Endothelial cell of umbilical vein (primary cell): ENCODE measurements around the gene L3MBTL4. TPM values are rescaled to one million over a fixed set of nuclear protein-coding genes. Genes with fewer than 3 reads are reported as not detected.

Experiments
- BruUV-seq: library from RNA; stranded (reverse); fragments of 400-500 nt; replicated peaks from 2 replicates; lab custom pipeline; 2021; lab: Mats Ljungman, UMichigan
- CTCF ChIA-PET: fragments of 300-600, 350-600 bp; sonication (Branson Sonifier 250); formaldehyde crosslinking; loops from one replicate; lab custom pipeline; 2021; ENCODE audit warnings: antibody characterized with exemption, inconsistent platforms; lab: Charles Lee
- POLR2A ChIA-PET: fragments of 300-600, 350-600 bp; sonication (Branson Sonifier 250); formaldehyde crosslinking; loops from one replicate; lab custom pipeline; 2021; ENCODE audit warnings: antibody characterized with exemption, inconsistent platforms; lab: Charles Lee
- DNase-seq: peaks from one replicate; pipeline ENCODE4 v3.0.0-alpha.2; 2011; ENCODE audit warnings: low read depth, low spot score
- FAIRE-seq: peaks from 2 replicates; lab custom pipeline; 2011; peaks lifted over from hg19 to GRCh38; lab: Jason Lieb, UNC
- H2AFZ ChIP-seq: 2 replicates; pipeline ENCODE4 v1.6.0; 2012; ENCODE audit warnings: low read depth, low read length, control low read depth, inconsistent platforms
- H3K27ac ChIP-seq: 2 replicates; pipeline ENCODE4 v1.5.1; 2011; ENCODE audit warnings: low read depth, mild to moderate bottlenecking, control low read depth, low read length, moderate library complexity; ENCODE audit not compliant: insufficient read depth
- H3K27me3 ChIP-seq, 2 experiments: 2 replicates each; pipeline versions ENCODE4 v1.6.0 to v1.6.1; 2011; ENCODE audit warnings: low read length in 2 of 2, mixed read lengths in 1 of 2; ENCODE audit not compliant: control insufficient read depth in 2 of 2, insufficient read depth in 2 of 2
- H3K36me3 ChIP-seq, 2 experiments: 2 replicates in 1 of 2; 3 replicates in 1 of 2; pipeline ENCODE4 v1.5.1; 2011; ENCODE audit warnings: low read length in 2 of 2, mild to moderate bottlenecking in 1 of 2, moderate library complexity in 1 of 2; ENCODE audit not compliant: control insufficient read depth in 2 of 2, insufficient read depth in 2 of 2; ENCODE audit errors: extremely low read depth in 1 of 2
- H3K4me1 ChIP-seq: 3 replicates; pipeline ENCODE4 v1.5.1; 2011; ENCODE audit warnings: mild to moderate bottlenecking, low read length; ENCODE audit not compliant: control insufficient read depth, insufficient read depth; ENCODE audit errors: extremely low read depth
- H3K4me2 ChIP-seq: 2 replicates; pipeline ENCODE4 v1.6.1; 2011; ENCODE audit warnings: low read length, control low read depth, mixed read lengths; ENCODE audit not compliant: insufficient read depth
- H3K4me3 ChIP-seq, 3 experiments: fragments of 200-600 bp in 1 of 3; sonication (generic), shearing (Covaris generic) in 1 of 3; replicated peaks in 1 of 3; 2 replicates each; pipeline ENCODE4 v1.5.1; 2011 to 2016; ENCODE audit warnings: control low read depth in 3 of 3, low read length in 3 of 3, mild to moderate bottlenecking in 2 of 3, inconsistent platforms in 1 of 3, low read depth in 1 of 3, moderate library complexity in 1 of 3; ENCODE audit not compliant: insufficient read depth in 1 of 3
- H3K79me2 ChIP-seq: 2 replicates; pipeline ENCODE4 v1.6.0; 2012; ENCODE audit warnings: low read length, inconsistent platforms; ENCODE audit not compliant: control insufficient read depth, insufficient read depth
- H3K9ac ChIP-seq: replicated peaks from 2 replicates; pipeline ENCODE3; 2011; ENCODE audit warnings: low read length, control low read depth; ENCODE audit not compliant: insufficient read depth; ENCODE audit errors: extremely low read depth
- H3K9me1 ChIP-seq: replicated peaks from 3 replicates; pipeline ENCODE4 v1.6.0; 2011; ENCODE audit warnings: mild to moderate bottlenecking, low read length; ENCODE audit not compliant: control insufficient read depth, insufficient read depth; ENCODE audit errors: extremely low read depth
- H3K9me3 ChIP-seq: replicated peaks from 2 replicates; pipeline ENCODE4 v1.5.1; 2012; ENCODE audit warnings: low read length, inconsistent platforms; ENCODE audit not compliant: control insufficient read depth, insufficient read depth
- H4K20me1 ChIP-seq: replicated peaks from 2 replicates; pipeline ENCODE3; 2011; ENCODE audit warnings: mild to moderate bottlenecking, low read length; ENCODE audit not compliant: control insufficient read depth, insufficient read depth; ENCODE audit errors: extremely low read depth
- CTCF ChIP-seq, 2 donors: IDR thresholded peaks; 1 replicate in 1 of 2; 2 replicates in 1 of 2; pipeline ENCODE4 v1.5.1; 2011; ENCODE audit warnings: low read length in 2 of 2, mild to moderate bottlenecking in 2 of 2, moderate library complexity in 2 of 2, control low read depth in 1 of 2, inconsistent platforms in 1 of 2, low read depth in 1 of 2; ENCODE audit not compliant: insufficient read depth in 1 of 2; ENCODE audit errors: extremely low read depth in 1 of 2
- EZH2 ChIP-seq: IDR thresholded peaks from 2 replicates; pipeline ENCODE4 v1.6.1; 2012; ENCODE audit warnings: borderline replicate concordance, low read depth, mild to moderate bottlenecking, moderate library complexity, low read length, inconsistent platforms; ENCODE audit not compliant: severe bottlenecking
- FOS ChIP-seq: IDR thresholded peaks from 2 replicates; pipeline ENCODE4 v1.6.1; 2011; ENCODE audit warnings: mild to moderate bottlenecking, low read length, moderate library complexity, borderline replicate concordance; ENCODE audit not compliant: insufficient read depth
- GATA2 ChIP-seq: IDR thresholded peaks from 2 replicates; pipeline ENCODE4 v1.7.0; 2011; ENCODE audit warnings: low read depth, mild to moderate bottlenecking, moderate library complexity, mixed read lengths, low read length; ENCODE audit not compliant: insufficient read length, insufficient read depth
- JUN ChIP-seq: IDR thresholded peaks from 2 replicates; pipeline ENCODE4 v1.6.1; 2011; ENCODE audit warnings: borderline replicate concordance, low read depth; ENCODE audit not compliant: insufficient read length, insufficient read depth
- MAX ChIP-seq: IDR thresholded peaks from 2 replicates; pipeline ENCODE4 v1.6.1; 2011; ENCODE audit not compliant: insufficient read depth, insufficient read length
- MYC ChIP-seq: IDR thresholded peaks from one replicate; pipeline ENCODE4 v1.6.1; 2011; ENCODE audit warnings: mild to moderate bottlenecking, low read depth, low read length
- POLR2AphosphoS5 ChIP-seq: IDR thresholded peaks from 2 replicates; pipeline ENCODE4 v1.6.1; 2012; ENCODE audit warnings: low read depth, mild to moderate bottlenecking, control low read depth, low read length, moderate library complexity; ENCODE audit not compliant: insufficient read depth
- dilution Hi-C: fragments of 300-500 bp; cut with MboI; formaldehyde crosslinking; loops from one replicate; pipeline ENCODE4 v1.15.0; 2019; ENCODE audit warnings: low sequenced_read_pairs; ENCODE audit not compliant: extremely low pct_ligation_motif_present
- intact Hi-C: fragments of 100-400 bp; cut with micrococcal nuclease; formaldehyde crosslinking; loops from one replicate; pipeline ENCODE4 v1.10.0; 2022
- polyA plus RNA-seq, 4 experiments: library from polyadenylated mRNA; depleted of rRNA in 3 of 4; stranded (reverse) in 3 of 4; unstranded in 1 of 4; fragments of >200 nt; gene quantifications; 2 replicates each; pipeline versions ENCODE4 v1.2.1 to v1.2.3, GENCODE V29; 2011 to 2012; ENCODE audit warnings: missing spikeins in 1 of 4
- total RNA-seq: library from RNA; stranded (reverse); gene quantifications from 2 replicates; pipeline ENCODE4 v1.2.3, GENCODE V29; 2021

The L3MBTL4 gene
- total and polyA plus RNA-seq, 2 donors (not counting 3 experiments of a cell fraction or from before 2014, with no cell fraction given) = 0.80 TPM; not detected in 1

- H3K4me3 ChIP-seq = no peak overlapping the region
- intact Hi-C loops = no loop called here
- no peaks in the 10 kb centered on the region for H3K27me3 ChIP-seq
- H3K79me2 ChIP-seq = no peaks in the 10 kb centered on the region
- no peak for TF ChIP-seq CTCF (IDR thresholded peaks at IDR 0.05; ENCODE audit: extremely low read depth in 1 of 2, insufficient read depth in 1 of 2, low read depth in 1 of 2, low read length in 2 of 2)
- no peak for TF ChIP-seq POLR2AphosphoS5
- no peak for TF ChIP-seq MAX
- TF ChIP-seq MYC = no peak
- TF ChIP-seq FOS = no peak
- TF ChIP-seq EZH2 = no peak
- TF ChIP-seq JUN = no peak
- no peak for TF ChIP-seq GATA2
- H3K9me3 ChIP-seq = no peaks in the 10 kb centered on the region
- ChIA-PET CTCF (no interaction called here), POLR2A (no interaction called here)
- no peaks in the 10 kb centered on the region for H3K9me1 ChIP-seq
- no TSS peak for BruUV-seq
- H3K36me3 ChIP-seq = no peaks in the 10 kb centered on the region
- FAIRE-seq = no peak
- no peak overlapping the region for H3K9ac ChIP-seq
- no peak overlapping the region for H2AFZ ChIP-seq
- H3K4me1 ChIP-seq = no peaks in the 10 kb centered on the region
- H3K4me2 ChIP-seq = no peak overlapping the region
- no peak for DNase-seq
- H4K20me1 ChIP-seq = no peaks in the 10 kb centered on the region
- dilution Hi-C loops = no loop called here
- H3K27ac ChIP-seq = no peak overlapping the region
Measured at GRCh38 chr18:6023551-6023950, 391.2 kb downstream of the L3MBTL4 start.
